Measurements from ENCODE around the gene AIFM2.
"Not testable (repeated sequence)": the region's sequence is repeated elsewhere in the genome, so short reads cannot be mapped to it uniquely, and the experiment has no call there.

AIFM2 gene

GRCh38 chr10:70162151-70162891 lies 29.7 kb upstream of the AIFM2 start:
- Histone ChIP-seq H3K9me2 (replicated peaks; ENCODE audit: control insufficient read depth, low read length) (no peaks in the 10 kb centered on the region), H3K4me3 (ENCODE audit: low read length) (no peak overlapping the region), H3K79me2 (ENCODE audit: control insufficient read depth, low read length) (peaks cover 76% of the 10 kb centered on the region), H3F3A (ENCODE audit: control insufficient read depth, insufficient read depth) (peaks cover 4% of the 10 kb centered on the region; the same call in 1 of the 2 replicates), H3K36me3 (ENCODE audit: control insufficient read depth, low read length) (peaks cover 86% of the 10 kb centered on the region), H3K4me2 (ENCODE audit: low read length) (no peak overlapping the region), H3K4me1 (ENCODE audit: control insufficient read depth, low read length) (peaks cover 39% of the 10 kb centered on the region), H3K27ac (ENCODE audit: low read depth, low read length) (no peak overlapping the region), H3K27me3 (ENCODE audit: control insufficient read depth, low read length) (no peaks in the 10 kb centered on the region), H3K9me3 (ENCODE audit: control insufficient read depth, insufficient read depth, low read length) (no peaks in the 10 kb centered on the region), H4K20me1 (ENCODE audit: control insufficient read depth, insufficient read depth, low read depth, low read length) (peaks cover 21% of the 10 kb centered on the region)
- TF ChIP-seq EZH2phosphoT487 (IDR thresholded peaks at IDR 0.05; ENCODE audit: borderline replicate concordance, low read length) = no peak
- no peak for TF ChIP-seq CTCF (IDR thresholded peaks at IDR 0.05; ENCODE audit: low read depth, low read length, poor library complexity, severe bottlenecking)

DNA sequence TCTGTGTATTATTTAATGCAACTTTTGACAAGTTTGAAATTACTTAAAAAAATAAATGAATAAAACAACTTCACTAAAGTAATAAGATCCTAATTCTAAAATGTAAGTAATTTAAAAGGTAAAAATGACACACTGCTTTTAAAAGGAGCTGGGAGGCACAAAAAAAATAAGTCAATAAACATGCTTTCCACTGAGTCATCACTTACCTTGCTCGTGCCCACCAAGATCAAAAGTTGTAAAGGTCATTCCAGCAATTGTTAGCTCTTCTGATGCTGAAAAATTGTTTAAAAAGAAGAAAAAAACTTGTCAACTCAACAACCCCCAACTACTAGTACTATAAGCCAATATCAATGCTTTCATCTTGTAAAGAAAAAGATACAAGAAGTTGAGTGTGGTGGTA lies 28.2 kb upstream of the AIFM2 start:
- Histone ChIP-seq H3K4me2 (ENCODE audit: low read length) (no peak overlapping the region), H3K9me3 (ENCODE audit: control insufficient read depth, insufficient read depth, low read length) (no peaks in the 10 kb centered on the region), H3K36me3 (ENCODE audit: control insufficient read depth, low read length) (peaks cover 88% of the 10 kb centered on the region), H3K4me3 (ENCODE audit: low read length) (no peak overlapping the region), H3K79me2 (ENCODE audit: control insufficient read depth, low read length) (peaks cover 61% of the 10 kb centered on the region), H3K27me3 (ENCODE audit: control insufficient read depth, low read length) (no peaks in the 10 kb centered on the region), H3F3A (ENCODE audit: control insufficient read depth, insufficient read depth) (peaks cover 4% of the 10 kb centered on the region; the same call in 1 of the 2 replicates), H3K4me1 (ENCODE audit: control insufficient read depth, low read length) (peaks cover 25% of the 10 kb centered on the region), H3K9me2 (replicated peaks; ENCODE audit: control insufficient read depth, low read length) (no peaks in the 10 kb centered on the region), H3K27ac (ENCODE audit: low read depth, low read length) (no peak overlapping the region), H4K20me1 (ENCODE audit: control insufficient read depth, insufficient read depth, low read depth, low read length) (peaks cover 14% of the 10 kb centered on the region)
- no peak for TF ChIP-seq CTCF (IDR thresholded peaks at IDR 0.05; ENCODE audit: low read depth, low read length, poor library complexity, severe bottlenecking)
- no peak for TF ChIP-seq EZH2phosphoT487 (IDR thresholded peaks at IDR 0.05; ENCODE audit: borderline replicate concordance, low read length)

- Histone ChIP-seq H3K36me3 (ENCODE audit: control insufficient read depth, low read length) (peaks cover 91% of the 10 kb centered on the region), H3K79me2 (ENCODE audit: control insufficient read depth, low read length) (peaks cover 47% of the 10 kb centered on the region)
- H4K20me1 ChIP-seq (ENCODE audit: control insufficient read depth, insufficient read depth, low read depth, low read length) = not testable (repeated sequence)
Measured at GRCh38 chr10:70159366-70159765, 26.7 kb upstream of the AIFM2 start.

DNA sequence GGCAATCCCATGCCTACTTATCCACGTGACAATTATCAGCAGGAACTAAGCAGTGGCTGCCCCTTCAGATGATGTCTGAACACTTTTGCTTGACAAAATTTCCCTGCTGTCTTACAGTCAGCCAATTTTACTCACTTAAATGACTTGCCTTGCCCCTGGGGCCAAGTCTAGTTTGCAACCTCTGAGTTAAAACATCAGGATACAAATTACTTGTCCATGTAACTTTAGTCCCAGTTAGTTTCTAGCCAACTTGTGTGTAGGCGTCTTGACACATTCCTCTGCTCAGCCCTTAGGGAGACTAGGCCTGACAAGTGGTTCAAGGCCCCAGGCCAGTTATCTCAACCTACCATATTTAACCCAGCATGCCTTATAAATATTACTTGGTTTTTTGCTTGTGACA lies 25.5 kb upstream of the AIFM2 start:
- Histone ChIP-seq H3K79me2 (ENCODE audit: control insufficient read depth, low read length) (peaks cover 34% of the 10 kb centered on the region), H3K4me1 (ENCODE audit: control insufficient read depth, low read length) (peaks cover 7% of the 10 kb centered on the region; the same call in 1 of the 2 replicates), H3K27ac (ENCODE audit: low read depth, low read length) (no peak overlapping the region), H3K36me3 (ENCODE audit: control insufficient read depth, low read length) (peaks cover 92% of the 10 kb centered on the region), H3K27me3 (ENCODE audit: control insufficient read depth, low read length) (no peaks in the 10 kb centered on the region), H3K4me3 (ENCODE audit: low read length) (no peak overlapping the region), H3K9me3 (ENCODE audit: control insufficient read depth, insufficient read depth, low read length) (no peaks in the 10 kb centered on the region), H3K4me2 (ENCODE audit: low read length) (no peak overlapping the region), H3K9me2 (replicated peaks; ENCODE audit: control insufficient read depth, low read length) (no peaks in the 10 kb centered on the region), H4K20me1 (ENCODE audit: control insufficient read depth, insufficient read depth, low read depth, low read length) (no peaks in the 10 kb centered on the region), H3F3A (ENCODE audit: control insufficient read depth, insufficient read depth) (peaks cover 4% of the 10 kb centered on the region; the same call in 1 of the 2 replicates)
- TF ChIP-seq EZH2phosphoT487 (IDR thresholded peaks at IDR 0.05; ENCODE audit: borderline replicate concordance, low read length) (no peak), CTCF (IDR thresholded peaks at IDR 0.05; ENCODE audit: low read depth, low read length, poor library complexity, severe bottlenecking) (no peak)

More at GRCh38 chr10:70159366-70159765, 26.7 kb upstream of the AIFM2 start:
- not testable (repeated sequence) for H3K4me3 ChIP-seq (ENCODE audit: low read length); H3K27ac ChIP-seq (ENCODE audit: low read depth, low read length); H3K9me2 ChIP-seq (replicated peaks; ENCODE audit: control insufficient read depth, low read length); H3K27me3 ChIP-seq (ENCODE audit: control insufficient read depth, low read length); H3K4me2 ChIP-seq (ENCODE audit: low read length); H3K9me3 ChIP-seq (ENCODE audit: control insufficient read depth, insufficient read depth, low read length); H3F3A ChIP-seq (ENCODE audit: control insufficient read depth, insufficient read depth)
- H3K4me1 ChIP-seq (ENCODE audit: control insufficient read depth, low read length) = peaks cover 18% of the 10 kb centered on the region

Measured in DOHH2 (cell line).